Hepatocyte (in vitro differentiated cells): ENCODE measurements around the gene AURKB.

Experiments used
- EZH2 ChIP-seq: fragments of 200-600 bp; sonication (generic); IDR thresholded peaks from 2 replicates; pipeline ENCODE4 v1.6.1; 2016; ENCODE audit warnings: antibody characterized with exemption, mild to moderate bottlenecking, borderline replicate concordance
- EZH2phosphoT487 ChIP-seq: fragments of 200-600 bp; sonication (generic); IDR thresholded peaks from one replicate; pipeline ENCODE4 v1.6.1; 2018; ENCODE audit warnings: antibody characterized with exemption, mild to moderate bottlenecking, low read depth, moderate library complexity; ENCODE audit not compliant: unreplicated experiment, severe bottlenecking
- TF ChIP-seq, protein P1 (sequence below): fragments of 200-600 bp; sonication (generic); IDR thresholded peaks from 2 replicates; pipeline ENCODE4 v1.5.1; 2016; ENCODE audit warnings: antibody characterized with exemption, mild to moderate bottlenecking; ENCODE audit not compliant: poor library complexity

DNA sequence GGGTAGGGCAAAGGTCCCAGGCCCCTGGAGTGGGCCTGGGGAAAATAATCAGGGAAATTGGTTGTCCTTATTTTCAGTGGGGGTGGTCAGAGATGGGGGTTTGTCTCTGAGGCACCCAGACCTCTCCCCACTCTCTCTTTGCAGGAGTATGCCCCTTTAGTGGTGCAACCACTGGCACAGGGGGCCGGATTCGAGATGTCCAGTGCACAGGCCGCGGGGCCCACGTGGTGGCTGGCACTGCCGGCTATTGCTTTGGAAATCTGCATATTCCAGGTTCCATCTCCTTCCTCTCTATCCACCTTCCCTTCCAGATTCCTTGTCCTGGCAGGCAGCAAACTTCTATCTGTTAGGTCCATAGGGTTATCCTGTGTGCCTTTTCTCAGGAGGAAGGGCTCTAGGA, 46.3 kb upstream of the AURKB start:
- TF ChIP-seq, protein P1, sequence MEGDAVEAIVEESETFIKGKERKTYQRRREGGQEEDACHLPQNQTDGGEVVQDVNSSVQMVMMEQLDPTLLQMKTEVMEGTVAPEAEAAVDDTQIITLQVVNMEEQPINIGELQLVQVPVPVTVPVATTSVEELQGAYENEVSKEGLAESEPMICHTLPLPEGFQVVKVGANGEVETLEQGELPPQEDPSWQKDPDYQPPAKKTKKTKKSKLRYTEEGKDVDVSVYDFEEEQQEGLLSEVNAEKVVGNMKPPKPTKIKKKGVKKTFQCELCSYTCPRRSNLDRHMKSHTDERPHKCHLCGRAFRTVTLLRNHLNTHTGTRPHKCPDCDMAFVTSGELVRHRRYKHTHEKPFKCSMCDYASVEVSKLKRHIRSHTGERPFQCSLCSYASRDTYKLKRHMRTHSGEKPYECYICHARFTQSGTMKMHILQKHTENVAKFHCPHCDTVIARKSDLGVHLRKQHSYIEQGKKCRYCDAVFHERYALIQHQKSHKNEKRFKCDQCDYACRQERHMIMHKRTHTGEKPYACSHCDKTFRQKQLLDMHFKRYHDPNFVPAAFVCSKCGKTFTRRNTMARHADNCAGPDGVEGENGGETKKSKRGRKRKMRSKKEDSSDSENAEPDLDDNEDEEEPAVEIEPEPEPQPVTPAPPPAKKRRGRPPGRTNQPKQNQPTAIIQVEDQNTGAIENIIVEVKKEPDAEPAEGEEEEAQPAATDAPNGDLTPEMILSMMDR: no peak
- TF ChIP-seq EZH2: no peak
- no peak for TF ChIP-seq EZH2phosphoT487
